GM18861 (cell line): ENCODE measurements around the gene GHSR.

Source experiments
- ATAC-seq: cut with Tn5 transposase; IDR thresholded peaks from one replicate; pipeline ENCODE4 v1.9.1; 2021; ENCODE audit not compliant: unreplicated experiment

Gene GHSR

GRCh38 chr3:172438186-172438585 lies 10.1 kb downstream of the GHSR start:
- no peak for ATAC-seq

- ATAC-seq = no peak
Observed at GRCh38 chr3:172437713-172438112, 10.5 kb downstream of the GHSR start.

- ATAC-seq = no peak
Observed at GRCh38 chr3:172415323-172415722, 32.9 kb downstream of the GHSR start.

DNA sequence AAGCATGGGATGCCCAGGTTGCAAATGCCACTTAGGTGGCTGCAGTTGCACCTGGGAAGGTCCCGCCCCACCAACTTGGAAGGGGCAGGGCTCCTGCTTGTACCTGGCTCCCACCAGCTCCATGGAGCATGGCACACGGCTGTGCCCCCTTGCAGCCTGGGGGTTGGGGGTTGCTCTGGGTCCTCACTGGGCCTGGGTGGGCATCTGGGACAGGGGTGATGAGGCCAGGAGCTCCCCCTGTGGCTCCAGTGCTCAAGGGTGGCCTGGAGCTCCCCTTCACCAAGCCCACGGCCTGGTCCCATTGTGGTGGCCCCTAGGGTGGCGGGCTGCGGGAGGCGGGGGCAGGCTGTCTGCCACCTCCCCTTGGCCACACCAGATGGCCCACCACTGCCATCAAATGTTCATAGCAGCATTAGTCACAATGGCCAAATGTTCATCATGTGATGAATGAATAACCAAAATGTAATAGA lies 36.7 kb downstream of the GHSR start:
- no peak for ATAC-seq

GRCh38 chr3:172410702-172411477 lies 37.4 kb downstream of the GHSR start:
- no peak for ATAC-seq

DNA sequence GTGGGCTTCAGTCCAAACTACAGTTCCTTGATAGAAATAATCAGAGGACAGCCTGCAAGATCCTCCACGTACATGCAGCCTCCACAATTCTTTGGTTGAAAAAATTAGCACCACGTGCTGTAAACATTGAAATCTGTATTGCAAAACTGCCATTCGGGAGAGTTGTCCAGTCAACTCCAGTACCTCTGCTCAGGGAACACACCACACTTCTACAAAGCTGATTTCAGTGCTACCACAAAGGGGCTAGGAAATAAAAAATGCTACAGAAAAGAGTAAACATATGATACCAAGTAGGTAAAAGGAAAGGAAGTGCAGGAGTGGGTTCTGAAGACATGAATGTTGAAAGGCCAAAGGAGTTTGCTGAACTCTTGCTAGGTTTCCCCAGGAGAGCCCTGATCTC lies 40.4 kb downstream of the GHSR start:
- no peak for ATAC-seq

DNA sequence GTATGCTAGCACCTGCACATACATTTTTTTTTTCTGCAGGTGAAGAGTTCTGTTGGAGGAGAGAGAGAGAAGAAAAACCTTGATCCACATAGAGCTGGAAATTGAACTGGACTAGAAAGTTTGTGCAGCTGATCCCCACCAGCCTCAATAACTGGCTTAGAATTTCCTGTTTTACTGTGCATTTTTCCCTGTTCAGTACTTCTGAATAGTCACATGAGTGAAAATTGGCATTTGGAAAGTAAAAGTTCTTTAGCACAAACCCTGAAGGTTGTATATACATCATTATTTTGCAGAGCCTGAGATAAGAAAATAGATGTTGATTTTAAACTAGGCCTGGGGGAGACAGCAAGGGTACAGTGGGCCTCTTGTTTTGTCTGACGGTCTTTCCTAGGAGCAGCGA lies 42.3 kb downstream of the GHSR start:
- ATAC-seq = no peak

DNA sequence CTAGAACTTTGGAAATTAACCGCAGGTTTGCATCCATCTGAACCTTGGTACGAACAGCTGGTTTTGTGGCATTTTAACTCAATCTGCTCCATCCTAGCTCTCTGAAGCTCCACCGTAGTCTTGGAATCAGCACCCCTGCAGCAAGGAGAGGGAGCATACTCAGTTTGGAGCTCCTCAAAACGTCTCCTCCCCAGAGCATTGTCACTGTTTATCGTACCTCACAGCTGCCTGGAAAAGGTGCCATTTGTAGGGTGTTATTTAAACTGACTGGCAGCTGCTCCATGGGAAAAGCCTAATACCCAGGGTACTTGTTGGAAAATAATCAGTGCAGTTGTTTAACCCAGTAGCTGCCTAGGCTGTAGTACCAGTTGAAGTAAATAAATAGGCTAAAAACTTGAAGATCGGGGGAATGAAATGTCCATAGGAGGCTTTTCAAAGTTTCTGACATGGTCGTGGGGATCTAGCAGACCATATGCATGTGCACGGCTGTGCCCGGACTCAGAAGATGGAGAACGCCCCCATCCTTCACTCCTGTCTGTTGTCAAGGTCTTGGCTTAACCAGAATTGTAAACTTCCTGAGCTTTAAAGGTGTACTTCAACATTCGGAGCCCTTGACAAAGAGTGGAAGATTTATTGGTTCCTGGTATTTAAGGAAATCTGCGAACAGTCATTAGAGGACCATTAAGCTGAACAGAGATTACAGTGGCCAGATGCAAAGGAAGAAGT lies 43.9 kb downstream of the GHSR start:
- no peak for ATAC-seq

- no peak for ATAC-seq
Observed at GRCh38 chr3:172402892-172403643, 45.2 kb downstream of the GHSR start.

- no peak for ATAC-seq
Observed at GRCh38 chr3:172402090-172402489, 46.2 kb downstream of the GHSR start.

GRCh38 chr3:172398484-172398883 lies 49.8 kb downstream of the GHSR start:
- ATAC-seq = no peak

DNA sequence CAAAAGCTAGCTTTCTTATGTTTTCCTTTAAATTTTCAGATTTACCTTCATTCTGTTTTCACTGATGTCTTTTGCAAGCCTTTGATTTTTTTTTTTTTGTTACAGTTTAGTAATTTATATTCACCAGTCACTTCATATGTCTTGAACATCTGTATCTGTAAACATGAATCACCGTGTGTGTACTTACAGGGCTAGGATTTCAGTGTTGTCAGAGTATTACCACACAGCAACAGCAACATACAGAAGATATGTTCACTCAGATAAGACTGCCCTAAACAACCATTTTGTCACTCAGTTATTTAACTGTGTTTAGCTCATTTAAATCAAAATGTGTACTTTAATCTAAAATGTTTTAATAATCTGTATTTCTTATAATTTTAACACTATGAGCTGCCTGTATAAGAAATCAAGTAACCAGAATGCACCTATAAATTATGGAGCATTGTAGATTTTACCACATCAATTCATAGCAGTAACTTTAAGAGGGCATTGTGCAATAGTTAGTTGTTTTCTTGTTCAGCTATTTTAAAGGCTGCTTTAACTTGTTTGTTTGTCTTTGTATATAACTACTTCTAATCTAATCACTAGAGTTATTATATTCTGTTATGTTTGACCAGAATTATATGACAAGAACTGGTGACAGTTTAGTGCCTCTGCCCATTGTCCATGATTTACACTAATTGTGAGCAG lies 50.4 kb downstream of the GHSR start:
- no peak for ATAC-seq

GRCh38 chr3:172396400-172396799 lies 51.9 kb downstream of the GHSR start:
- no peak for ATAC-seq

DNA sequence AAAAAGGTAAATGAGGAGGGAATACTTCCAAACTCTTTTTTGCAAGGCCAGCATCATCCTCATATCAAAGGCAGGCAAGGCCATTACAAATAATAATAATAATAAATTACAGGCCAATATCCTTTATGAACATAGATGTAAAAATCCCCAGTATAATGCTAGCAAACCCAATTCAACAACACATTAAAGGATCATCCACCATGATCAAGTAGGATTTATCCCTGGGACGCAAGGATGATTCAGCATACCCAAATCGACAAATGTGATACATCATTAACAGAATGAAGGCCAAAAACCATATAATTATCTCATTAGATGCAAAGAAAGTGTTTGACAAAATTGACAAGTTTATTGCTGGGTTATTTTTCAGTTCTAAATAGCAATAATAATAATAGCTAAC lies 53.6 kb downstream of the GHSR start:
- no peak for ATAC-seq
